NK-92 treated with Interleukin-12 subunit alpha and Interleukin-12 subunit beta, amount 100 ng/mL, for 24 hours (cell line): ENCODE measurements around the gene EPB41.
"Not testable (repeated sequence)": the region's sequence is repeated elsewhere in the genome, so short reads cannot be mapped to it uniquely, and the experiment has no call there.

Experiments used
- DNase-seq: peaks from one replicate; lab custom pipeline; 2025; lab: John Stamatoyannopoulos, UW

The EPB41 gene

DNA sequence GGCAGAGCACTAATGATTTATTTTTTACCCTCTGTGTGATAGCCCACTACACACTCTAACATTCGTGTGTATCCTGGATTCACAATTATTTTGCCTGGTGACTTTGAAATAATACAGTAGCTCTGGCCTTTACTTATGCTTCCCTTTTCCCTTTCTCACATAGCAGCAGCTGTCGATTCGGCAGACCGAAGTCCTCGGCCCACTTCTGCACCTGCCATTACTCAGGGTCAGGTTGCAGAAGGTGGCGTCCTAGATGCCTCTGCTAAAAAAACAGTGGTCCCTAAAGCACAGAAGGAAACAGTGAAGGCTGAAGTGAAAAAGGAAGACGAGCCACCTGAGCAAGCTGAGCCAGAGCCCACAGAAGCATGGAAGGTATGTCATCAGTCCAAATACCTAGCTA, 138.6 kb downstream of the EPB41 start:
- no peak for DNase-seq

DNA sequence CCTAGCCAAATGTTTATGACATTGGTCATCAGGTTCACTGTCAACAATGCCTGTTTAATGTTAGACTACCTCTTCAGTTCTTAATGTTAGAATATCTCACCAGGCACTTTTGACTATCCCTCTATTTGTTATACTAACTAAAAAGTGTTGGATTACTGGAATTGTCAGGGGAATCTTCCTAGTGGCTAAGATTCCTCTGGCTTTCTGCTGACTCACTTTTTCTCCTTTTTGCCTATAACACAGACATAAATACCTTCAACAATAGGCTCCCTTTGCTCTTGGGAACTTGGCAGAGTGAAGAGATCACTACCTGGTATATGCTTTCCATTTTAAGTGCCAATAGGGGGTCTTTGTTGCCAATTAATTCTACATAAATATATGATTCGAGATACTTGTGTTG, 140.8 kb downstream of the EPB41 start:
- DNase-seq = no peak

DNA sequence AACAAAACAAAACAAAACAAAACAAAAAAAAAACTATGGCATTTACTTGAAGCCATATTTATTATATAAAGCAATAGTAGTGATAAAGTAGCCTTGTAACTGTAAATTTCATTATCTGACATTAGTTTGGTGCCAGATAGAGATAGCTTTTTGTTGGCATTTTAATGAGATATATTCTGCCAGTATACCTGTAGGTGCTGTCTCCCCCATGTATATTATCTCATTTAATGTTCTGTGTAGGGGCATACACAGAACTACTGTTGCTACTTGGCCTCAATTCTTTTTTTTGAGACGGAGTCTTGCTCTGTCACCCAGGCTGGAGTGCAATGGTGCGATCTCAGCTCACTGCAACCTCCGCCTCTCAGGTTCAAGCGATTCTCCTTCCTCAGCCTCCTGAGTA, 141.9 kb downstream of the EPB41 start:
- no peak for DNase-seq

DNA sequence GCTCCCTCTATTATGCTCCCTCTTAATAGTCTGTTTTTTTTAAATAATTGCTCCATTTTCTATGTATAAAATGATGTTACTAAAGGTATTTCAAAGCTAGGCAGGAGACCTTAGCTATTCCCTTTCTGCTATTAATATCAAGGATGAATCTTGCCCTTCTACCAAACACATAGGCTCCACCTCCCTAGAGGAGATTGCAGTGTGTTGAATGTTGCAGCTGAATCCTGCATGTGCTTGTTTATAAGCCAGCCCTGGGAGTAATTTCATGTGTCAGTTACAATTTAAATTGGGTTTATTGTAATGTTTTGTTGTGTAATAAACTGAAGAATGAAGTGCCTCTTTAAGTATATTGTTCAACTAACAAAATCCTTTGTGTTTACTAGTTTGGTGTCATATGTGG, 143.3 kb downstream of the EPB41 start:
- DNase-seq = no peak

DNA sequence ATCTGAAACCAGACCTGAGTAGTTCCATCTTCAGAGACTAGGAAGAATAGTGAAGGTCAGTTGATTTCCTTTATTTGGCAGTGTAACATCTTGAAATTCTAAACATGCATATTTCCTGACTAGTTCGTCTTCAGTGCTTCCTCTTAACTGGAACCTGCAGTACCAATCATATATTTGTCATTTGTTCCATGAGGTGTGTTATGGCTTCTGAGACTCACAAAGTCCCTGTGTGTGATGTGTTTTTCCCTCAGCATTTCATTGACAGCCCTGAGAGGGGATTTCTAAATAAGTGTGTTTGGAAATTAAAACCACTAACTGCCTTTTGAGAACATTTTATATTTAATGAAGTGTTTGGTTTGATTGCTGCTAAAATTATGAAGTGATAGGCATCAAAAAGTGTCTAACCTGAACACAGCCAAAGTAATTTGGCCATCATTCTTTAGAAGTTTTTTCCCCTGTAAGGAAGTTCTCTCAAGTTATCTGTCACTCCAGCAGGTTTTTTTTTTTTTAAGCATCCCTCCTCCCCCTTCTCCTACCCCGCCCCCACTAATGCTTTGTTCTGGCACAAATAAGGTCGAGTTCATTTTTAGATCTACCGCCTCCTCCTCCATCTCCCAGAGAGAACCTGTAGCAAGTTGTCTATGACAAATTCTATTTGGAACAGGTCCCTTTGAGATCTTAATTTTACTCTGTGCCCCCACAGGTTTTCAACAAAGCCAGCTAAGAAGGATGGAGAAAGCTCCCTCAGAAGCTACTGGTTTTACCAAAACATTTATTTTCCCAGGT, 148.0 kb downstream of the EPB41 start:
- no peak for DNase-seq

DNA sequence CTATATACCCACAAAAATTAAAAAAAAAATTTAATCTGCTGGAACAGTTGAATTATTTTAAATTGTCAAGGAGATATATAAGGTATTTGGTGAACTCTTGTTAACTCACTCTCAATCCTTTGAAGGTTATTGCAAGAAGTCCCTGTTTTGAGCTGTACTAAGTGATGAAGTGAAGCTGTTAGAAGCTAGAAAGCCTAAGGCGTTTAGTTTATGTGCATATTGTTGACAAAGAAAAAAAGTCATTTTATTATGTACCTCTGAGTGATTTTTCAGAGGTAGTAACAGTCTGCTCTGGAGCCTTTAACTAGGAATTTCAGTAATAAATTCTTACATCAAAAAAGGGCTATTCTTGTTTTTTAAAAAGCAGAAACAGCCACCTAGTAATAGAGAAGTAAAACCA, 149.7 kb downstream of the EPB41 start:
- no peak for DNase-seq

DNA sequence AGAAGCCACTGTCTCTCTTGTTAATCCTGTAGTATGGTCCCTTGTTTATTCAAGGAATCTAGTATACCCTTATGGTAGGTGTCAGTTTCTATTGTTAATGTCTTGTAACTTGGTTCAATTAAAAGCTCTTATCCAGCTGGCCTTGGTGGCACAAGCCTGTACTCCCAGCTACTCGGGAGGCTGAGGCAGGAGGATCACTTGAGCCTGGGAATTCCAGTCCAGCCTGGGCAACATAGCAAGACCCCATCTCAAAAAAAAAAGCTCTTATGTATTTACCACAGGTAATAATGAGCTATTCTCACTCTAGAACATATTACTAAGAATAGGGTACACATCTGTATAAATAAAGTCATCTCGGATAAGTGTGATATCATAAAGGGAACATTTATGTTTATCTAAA, 162.8 kb downstream of the EPB41 start:
- DNase-seq = no peak

DNA sequence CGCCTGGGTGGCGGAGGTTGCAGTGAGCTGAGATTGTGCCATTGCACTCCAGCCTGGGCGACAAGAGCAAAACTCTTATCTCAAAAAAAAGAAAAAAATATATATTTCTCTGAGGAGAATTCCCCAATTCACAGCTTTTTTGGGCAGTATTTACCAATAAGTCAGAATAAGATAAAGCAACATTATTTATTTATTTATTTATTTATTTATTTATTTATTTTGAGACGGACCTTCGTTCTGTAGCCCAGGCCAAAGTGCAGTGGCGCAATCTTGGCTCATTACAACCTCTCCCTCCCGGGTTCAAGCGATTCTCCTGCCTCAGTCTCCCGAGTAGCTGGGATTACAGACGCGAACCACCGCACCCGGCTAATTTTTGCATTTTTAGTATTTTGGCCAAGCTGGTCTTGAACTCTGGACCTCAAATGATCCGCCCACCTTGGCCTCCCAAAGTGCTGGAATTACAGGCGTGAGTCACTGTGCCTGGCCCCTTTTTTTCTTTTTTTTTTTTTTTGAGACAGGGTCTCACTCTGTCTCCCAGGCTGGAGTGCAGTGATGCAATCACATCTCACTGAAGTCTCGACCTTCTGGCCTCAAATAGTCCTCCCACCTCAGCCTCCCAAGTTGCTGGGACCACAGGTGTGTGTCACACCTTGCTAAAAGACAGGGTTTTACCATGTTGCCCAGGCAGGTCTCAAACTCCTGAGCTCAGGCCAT, 165.7 kb downstream of the EPB41 start:
- DNase-seq = not testable (repeated sequence)

DNA sequence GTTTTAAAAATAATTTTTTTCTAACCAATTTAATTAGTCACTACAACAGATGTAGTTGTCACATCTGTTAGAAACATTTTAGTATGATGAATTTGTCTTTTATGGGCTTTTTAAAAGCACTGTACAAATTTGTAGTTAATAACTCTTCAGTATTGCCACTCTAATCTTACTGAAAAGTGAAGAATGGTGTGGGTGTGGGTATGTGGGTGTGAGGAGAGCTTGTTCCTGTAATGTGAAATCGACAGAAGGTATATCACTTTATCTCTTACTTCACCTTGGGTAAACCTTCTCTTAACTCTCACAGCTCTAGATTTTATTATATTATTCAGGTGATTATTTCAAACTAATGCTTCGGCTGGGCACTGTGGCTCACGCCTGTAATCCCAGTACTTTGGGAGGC, 166.8 kb downstream of the EPB41 start:
- DNase-seq = no peak

DNA sequence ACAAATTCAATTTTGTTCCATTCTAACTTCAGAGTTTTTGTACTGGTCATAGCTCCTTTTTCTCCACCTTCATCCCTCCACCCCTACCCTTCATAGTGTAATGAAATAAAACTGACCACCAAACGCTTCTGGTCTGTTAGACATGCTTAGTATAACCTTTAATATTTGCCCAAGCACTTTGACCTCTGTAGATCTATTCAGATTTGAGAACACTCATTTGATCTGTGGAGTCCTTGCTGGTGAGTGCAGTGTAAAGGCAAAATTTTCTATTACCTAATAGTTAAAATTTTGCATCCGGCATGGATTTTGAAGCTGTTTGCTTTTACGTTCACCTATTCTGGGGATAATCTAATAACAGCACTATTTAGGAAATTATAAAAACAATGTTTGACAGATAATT, 168.2 kb downstream of the EPB41 start:
- DNase-seq = no peak

DNA sequence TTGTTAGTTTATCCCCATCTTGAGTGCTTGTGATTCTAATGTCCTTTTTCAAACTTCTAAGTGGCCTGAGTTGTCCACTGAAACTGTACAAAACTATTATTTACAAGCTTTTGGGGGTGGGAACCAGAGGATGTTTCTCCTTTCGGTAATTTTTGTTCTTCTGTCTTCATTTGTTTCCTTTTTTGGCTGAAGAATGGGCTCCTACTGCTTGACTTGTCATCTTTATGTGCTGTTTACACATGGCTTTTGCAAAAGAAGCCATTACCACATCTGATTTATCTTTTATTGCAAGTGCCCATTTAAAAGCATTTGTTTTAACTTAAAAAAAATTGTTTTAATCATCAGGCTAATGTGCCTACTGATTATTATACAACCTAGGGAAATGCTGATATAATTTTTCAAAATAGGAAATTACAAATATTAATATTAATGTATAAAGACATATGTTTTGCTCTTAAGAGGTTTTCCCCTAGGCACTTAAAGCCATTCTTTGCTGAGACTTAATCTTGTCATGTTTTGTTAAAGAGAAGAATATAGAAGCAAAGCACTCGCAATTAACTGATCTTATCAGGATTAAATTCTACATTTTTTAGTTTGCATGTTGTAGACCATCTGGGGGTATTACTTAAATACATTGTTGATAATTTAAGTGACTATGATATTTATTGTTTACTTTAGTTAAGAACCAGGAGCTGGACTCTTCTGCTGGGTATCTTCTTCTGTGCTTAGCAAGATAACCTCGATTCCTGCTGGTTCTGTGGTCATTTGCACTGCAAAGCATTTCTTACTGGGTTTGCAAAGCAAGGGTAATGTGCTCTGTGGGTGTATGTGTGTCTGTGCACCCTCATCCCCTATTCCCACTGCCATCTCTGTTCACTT, 169.2 kb downstream of the EPB41 start:
- no peak for DNase-seq

DNA sequence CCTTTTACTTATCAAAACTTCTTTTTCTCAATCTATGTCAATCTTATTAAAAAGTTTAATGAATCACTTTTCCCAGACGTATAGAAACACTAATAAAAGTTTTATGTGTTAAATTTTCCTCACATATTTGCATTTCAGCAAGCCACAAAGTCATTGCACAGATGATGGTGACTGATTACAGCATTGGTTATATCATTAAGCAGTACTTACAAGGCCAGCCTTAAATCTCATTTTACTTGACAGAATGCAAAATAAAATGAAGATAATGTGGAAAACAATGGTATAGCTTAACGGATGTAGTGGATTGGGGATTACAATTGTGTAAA, 169.8 kb downstream of the EPB41 start:
- no peak for DNase-seq

DNA sequence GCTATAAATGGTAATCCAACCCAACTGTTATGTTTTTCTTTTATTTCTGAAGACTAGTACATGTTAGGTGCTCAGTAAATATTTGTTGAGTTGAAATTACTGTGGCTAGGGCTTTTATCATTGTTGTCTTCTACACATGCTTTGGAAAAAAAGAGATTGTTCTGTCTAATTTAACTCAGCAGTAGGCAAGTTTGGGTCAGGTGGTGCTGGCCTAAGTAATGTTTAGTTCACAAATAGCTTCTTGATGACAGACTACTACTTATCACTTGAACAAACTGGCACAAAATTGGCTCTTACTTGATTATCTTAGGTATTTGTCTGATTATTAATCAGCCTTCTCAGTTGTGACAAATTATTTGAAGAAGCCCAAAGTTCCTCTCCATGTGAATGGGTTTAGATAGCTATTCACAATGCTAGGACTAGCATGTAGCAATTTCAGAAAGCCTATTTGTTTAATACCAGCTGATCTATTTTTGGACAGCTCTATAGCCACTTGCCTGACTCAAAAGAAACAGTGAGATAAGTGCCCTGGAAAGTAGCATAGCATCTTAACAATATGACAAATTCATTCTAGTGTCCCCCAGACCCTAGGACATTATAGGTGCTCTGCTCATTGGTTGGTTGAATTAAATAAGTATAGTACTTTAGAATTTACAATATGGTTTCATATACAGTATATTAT, 176.7 kb downstream of the EPB41 start:
- DNase-seq = no peak

DNA sequence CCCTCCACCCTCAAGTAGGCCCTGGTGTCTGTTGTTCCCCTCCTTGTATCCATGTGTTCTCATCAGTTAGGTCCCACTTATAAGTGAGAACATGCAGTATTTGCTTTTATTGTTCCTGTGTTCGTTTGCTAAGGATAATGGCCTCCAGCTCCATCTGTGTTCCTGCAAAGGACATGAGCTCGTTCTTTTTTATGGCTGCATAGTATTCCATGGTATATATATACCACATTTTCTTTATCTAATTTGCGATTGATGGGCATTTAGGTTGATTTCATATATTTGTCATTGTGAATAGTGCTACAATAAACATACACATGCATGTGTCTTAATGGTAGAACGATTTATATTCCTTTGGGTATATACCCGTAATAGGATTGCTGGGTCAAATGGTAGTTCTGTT, 178.3 kb downstream of the EPB41 start:
- DNase-seq = not testable (repeated sequence)

DNA sequence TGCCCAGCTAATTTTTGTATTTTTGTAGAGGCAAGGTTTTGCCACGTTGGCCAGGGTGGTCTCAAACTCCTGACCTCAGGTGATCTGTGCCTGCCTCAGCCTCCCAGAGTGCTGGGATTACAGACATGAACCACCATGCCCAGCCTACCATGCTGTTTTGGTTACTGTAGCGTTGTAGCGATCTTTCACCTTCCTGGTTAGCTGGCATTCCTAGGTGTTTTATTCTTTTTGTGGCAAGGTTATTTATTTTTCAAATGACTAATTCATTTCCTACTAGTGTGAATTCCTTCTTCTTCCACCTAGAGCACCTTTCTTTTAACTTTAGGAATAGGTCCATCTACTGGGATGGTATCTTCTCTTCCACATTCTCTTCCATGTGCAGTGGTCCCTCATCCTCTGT, 180.1 kb downstream of the EPB41 start:
- no peak for DNase-seq

DNA sequence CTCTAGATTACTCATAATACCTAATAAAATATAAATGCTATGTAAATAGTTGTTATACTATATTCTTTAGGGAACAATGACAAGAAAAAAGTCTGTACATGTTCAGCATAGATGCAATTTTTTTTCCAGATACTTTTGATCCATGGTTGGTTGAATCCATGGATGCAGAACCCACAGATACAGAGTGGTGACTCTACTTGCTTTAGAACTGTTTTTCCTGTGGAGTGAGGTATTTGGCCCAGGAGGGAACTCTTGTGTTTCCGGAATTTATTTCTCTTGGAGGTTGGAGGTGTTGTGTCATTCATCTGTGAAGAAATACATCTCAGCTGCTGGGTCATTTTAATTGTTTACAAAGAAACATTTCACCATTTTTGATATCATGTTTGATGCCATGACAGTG, 180.6 kb downstream of the EPB41 start:
- no peak for DNase-seq

DNA sequence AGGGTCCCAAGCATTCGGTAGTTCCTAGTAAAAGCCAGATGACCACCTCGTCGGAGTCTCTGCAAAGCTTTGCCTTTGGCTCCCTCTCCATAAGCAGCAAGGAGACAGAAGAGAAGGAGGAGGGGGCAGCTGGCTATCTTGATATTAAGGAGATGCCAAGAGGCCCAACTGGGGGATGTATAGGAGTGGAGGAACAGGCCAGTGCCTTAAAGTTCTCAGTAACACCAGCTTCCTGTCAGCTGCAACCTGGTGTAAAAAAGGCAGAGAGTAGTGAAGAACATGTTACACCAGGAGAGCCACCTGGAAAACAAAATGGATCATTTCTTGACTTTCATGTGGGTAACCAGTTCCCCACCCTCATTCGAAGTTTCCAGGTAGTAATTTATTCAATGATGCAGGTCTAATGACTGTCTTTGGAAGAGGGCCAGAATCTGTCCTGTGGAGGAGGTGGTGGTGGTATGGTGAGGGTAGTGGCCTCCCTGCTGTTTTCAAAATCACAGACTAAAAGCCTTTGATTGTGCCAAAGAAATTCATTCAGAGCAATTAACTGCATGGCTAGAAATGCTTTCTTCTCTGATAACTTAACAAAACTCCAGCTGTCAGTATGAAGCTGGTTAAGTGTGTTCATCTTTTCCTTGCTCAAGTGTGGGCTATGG, 182.0 kb downstream of the EPB41 start:
- no peak for DNase-seq

DNA sequence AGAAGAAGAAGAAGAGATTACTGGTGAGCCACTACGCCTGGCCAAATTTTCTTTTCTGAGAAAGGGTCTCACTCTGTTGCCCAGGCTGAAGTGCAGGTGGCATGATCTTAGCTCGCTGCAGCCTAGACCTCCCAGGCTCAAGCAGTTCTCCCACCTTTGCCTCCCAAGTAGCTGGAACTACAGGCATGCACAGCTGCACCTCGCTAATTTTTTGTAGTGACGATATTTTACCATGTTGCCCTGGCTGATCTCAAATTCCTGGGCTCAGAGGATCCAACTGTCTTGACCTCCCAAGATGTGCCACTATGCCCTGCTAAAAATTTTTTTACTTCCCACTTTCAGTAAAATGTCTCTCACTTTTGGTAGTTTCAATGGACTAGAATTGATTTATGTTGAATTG, 184.9 kb downstream of the EPB41 start:
- DNase-seq = no peak

DNA sequence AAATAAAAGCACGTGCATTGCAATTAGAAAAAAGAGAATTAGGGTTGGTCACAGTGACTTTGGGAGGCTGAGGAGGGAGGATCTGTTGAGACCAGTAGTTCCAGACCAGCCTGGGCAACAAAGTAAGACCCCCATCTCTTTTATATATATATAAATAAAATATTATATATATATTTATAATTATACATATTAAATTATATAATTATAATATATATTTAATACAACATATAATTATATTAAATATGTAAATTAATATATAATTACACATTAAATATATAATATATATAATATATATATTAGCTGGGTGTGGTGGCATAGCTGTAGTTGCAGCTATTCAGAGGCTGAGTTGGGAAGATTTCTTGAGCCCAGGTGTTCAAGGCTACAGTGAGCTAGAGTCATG, 186.1 kb downstream of the EPB41 start:
- no peak for DNase-seq

DNA sequence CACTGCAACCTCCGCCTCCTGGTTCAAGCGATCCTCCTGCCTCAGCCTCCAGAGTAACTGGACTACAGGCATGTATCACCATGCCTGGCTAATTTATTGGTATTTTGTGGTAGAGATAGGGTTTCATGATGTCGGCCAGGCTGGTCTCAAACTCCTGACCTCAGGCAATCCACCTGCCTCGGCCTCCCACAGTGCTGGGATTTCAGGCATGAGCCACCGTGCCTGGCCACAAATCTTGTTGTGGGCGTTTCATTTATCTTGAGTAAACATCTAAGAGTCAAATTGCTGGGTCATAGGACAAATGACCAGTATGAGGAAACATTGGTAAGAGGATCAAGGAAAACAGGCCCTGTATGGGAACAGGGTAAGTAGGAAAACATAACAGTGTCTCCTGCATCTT, 191.5 kb downstream of the EPB41 start:
- no peak for DNase-seq

DNA sequence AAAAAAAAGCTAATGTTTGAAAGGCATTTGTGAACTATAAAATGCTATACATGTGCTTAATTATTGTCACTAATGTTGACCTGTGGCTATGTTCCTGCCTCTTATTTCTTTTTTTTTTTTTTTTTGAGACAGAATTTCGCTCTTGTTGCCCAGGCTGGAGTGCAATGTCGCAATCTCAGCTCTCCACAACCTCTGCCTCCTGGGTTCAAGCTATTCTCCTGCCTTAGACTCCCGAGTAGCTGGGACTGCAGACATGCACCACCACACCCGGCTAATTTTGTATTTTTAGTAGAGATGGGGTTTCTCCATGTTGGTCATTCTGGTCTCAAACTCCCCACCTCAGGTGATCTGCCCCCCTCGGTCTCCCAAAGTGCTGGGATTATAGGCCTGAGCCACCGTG, 193.7 kb downstream of the EPB41 start:
- not testable (repeated sequence) for DNase-seq
